Activated CD4-positive, alpha-beta memory T cell treated with anti-CD3 and anti-CD28 coated beads, Interleukin-2, amount 10 ng/mL, durations not matched to agents 7 days and 5 days (primary cell): ENCODE measurements around the gene RUNX1. TPM values are rescaled to one million over a fixed set of nuclear protein-coding genes. Genes with fewer than 3 reads are reported as not detected.

Experiments
- CTCF ChIA-PET: fragments of 350-600 bp; sonication (Branson Sonifier 250); formaldehyde crosslinking; loops from one replicate; lab custom pipeline; 2021; ENCODE audit warnings: antibody characterized with exemption, inconsistent platforms; lab: Charles Lee
- POLR2A ChIA-PET: fragments of 350-600 bp; sonication (Branson Sonifier 250); formaldehyde crosslinking; loops from one replicate; lab custom pipeline; 2021; ENCODE audit warnings: antibody characterized with exemption; lab: Charles Lee
- DNase-seq: peaks from one replicate; pipeline ENCODE4 v3.0.0-alpha.2; 2020
- H3K27ac Mint-ChIP-seq: one replicate; pipeline ENCODE4 v1.8.0; 2021; ENCODE audit warnings: mild to moderate bottlenecking, mixed read lengths
- H3K27me3 Mint-ChIP-seq: one replicate; pipeline ENCODE4 v1.8.0; 2021; ENCODE audit warnings: mixed read lengths
- H3K36me3 Mint-ChIP-seq: one replicate; pipeline ENCODE4 v1.8.0; 2021; ENCODE audit warnings: low read depth, mixed read lengths
- H3K4me1 Mint-ChIP-seq: one replicate; pipeline ENCODE4 v1.8.0; 2021; ENCODE audit warnings: mixed read lengths
- H3K4me3 Mint-ChIP-seq: one replicate; pipeline ENCODE4 v1.8.0; 2021; ENCODE audit warnings: mild to moderate bottlenecking, mixed read lengths
- H3K9me3 Mint-ChIP-seq: one replicate; pipeline ENCODE4 v1.8.0; 2021; ENCODE audit warnings: mixed read lengths
- total RNA-seq, 2 experiments: library from RNA; stranded (reverse); gene quantifications; one replicate each; pipeline ENCODE4 v1.2.3, GENCODE V29; 2021

The RUNX1 gene
- total RNA-seq, 2 experiments from 2014 or later = 53.0 to 56.3 TPM

- CTCF ChIA-PET = no interaction called here
- Mint-ChIP-seq H3K4me1 (peaks cover 13% of the 10 kb centered on the region), H3K4me3 (no peak overlapping the region), H3K9me3 (peaks cover 4% of the 10 kb centered on the region), H3K27ac (no peak overlapping the region), H3K27me3 (no peaks in the 10 kb centered on the region), H3K36me3 (peaks cover 45% of the 10 kb centered on the region)
- DNase-seq = no peak
- POLR2A ChIA-PET = no interaction called here
Measured at GRCh38 chr21:34922479-34922878, 126.6 kb downstream of the RUNX1 start.

GRCh38 chr21:34921151-34921550 is 128.0 kb downstream of the RUNX1 start:
- peaks cover 9% of the 10 kb centered on the region for H3K4me1 Mint-ChIP-seq
- CTCF ChIA-PET = no interaction called here
- DNase-seq = no peak
- H3K27me3 Mint-ChIP-seq = no peaks in the 10 kb centered on the region
- H3K27ac Mint-ChIP-seq = no peak overlapping the region
- H3K4me3 Mint-ChIP-seq = no peak overlapping the region
- POLR2A ChIA-PET = no interaction called here
- H3K36me3 Mint-ChIP-seq = peaks cover 47% of the 10 kb centered on the region
- H3K9me3 Mint-ChIP-seq = peaks cover 4% of the 10 kb centered on the region

DNA sequence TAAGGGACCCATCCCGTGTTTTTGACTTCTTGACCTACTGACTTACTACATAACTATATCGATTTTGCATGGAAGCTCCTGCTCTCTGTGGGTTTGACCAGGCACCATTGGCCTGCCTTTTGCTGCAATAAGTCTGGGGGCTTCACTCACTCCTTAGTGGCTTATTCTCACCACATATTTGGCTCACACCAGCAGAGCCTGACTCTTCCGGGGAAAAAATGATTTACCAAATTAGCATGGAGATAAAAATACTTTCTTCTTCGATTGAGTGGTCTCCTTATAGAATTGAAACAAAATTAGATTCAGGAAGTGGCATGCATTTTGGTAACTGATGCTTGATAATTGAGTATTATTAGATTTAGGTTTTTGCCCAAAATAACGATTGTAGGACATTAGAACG is 129.7 kb downstream of the RUNX1 start:
- Mint-ChIP-seq H3K27ac (no peak overlapping the region), H3K4me3 (no peak overlapping the region), H3K4me1 (peaks cover 6% of the 10 kb centered on the region), H3K27me3 (no peaks in the 10 kb centered on the region), H3K36me3 (peaks cover 38% of the 10 kb centered on the region), H3K9me3 (peaks cover 4% of the 10 kb centered on the region)
- no peak for DNase-seq
- ChIA-PET CTCF (no interaction called here), POLR2A (no interaction called here)

- Mint-ChIP-seq H3K4me1 (peaks cover 3% of the 10 kb centered on the region), H3K27me3 (no peaks in the 10 kb centered on the region), H3K9me3 (no peaks in the 10 kb centered on the region), H3K36me3 (peaks cover 29% of the 10 kb centered on the region), H3K27ac (no peak overlapping the region), H3K4me3 (no peak overlapping the region)
- no peak for DNase-seq
- POLR2A ChIA-PET = no interaction called here
- CTCF ChIA-PET = no interaction called here
Measured at GRCh38 chr21:34916446-34916845, 132.7 kb downstream of the RUNX1 start.

GRCh38 chr21:34915364-34915841 is 133.7 kb downstream of the RUNX1 start:
- ChIA-PET POLR2A (no interaction called here), CTCF (no interaction called here)
- no peak overlapping the region for H3K27ac Mint-ChIP-seq
- H3K4me1 Mint-ChIP-seq = peaks cover 2% of the 10 kb centered on the region
- H3K27me3 Mint-ChIP-seq = no peaks in the 10 kb centered on the region
- no peak overlapping the region for H3K4me3 Mint-ChIP-seq
- peaks cover 26% of the 10 kb centered on the region for H3K36me3 Mint-ChIP-seq
- no peak for DNase-seq
- no peaks in the 10 kb centered on the region for H3K9me3 Mint-ChIP-seq

DNA sequence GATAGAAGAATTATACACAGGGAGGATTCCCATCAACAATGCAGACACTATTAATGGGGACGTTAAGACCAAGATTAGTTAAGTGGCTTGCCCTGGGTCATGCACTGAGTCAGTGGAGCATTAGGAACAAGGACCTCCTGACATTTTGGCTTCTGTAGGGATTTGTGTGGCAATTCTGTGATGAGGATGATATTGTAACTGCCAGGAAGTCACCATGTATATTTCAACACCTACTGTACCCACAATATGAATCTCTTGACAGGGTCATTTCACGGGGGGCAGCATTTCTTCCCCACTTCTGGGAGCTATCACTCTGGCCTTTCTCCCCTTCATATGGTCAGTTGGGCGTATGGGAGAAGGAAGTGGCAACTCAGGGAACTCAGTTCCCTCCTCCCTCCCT is 134.9 kb downstream of the RUNX1 start:
- H3K4me3 Mint-ChIP-seq = no peak overlapping the region
- H3K9me3 Mint-ChIP-seq = no peaks in the 10 kb centered on the region
- DNase-seq = no peak
- peaks cover 19% of the 10 kb centered on the region for H3K36me3 Mint-ChIP-seq
- H3K4me1 Mint-ChIP-seq = peaks cover 9% of the 10 kb centered on the region
- H3K27me3 Mint-ChIP-seq = no peaks in the 10 kb centered on the region
- ChIA-PET CTCF (no interaction called here), POLR2A (interaction anchor here (0.8 kb wide), 1 partner anchor 133 kb away, joined by 3 read pairs; no protein-coding TSS in a partner anchor)
- H3K27ac Mint-ChIP-seq = no peak overlapping the region

DNA sequence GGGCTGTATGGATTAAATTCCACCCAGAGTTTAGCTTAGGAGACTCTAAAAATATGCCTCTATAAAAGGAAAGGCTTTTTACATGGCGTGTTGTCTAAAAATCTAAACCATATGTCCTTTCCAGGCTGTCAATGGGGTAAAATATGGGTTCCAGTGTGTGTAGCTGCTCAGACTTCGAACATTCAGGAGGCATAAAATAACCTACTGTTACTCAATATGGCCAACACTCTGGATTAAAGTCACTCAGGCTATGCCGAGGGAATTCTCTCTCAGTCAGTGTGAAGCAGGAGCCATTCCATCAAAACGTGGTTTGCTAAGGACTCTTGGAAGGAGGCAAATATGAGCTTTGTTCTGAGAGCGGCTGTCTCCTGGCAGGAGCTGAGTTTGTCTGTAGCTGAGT is 135.3 kb downstream of the RUNX1 start:
- POLR2A ChIA-PET = interaction anchor here (0.8 kb wide), 1 partner anchor 134 kb away, joined by 3 read pairs; no protein-coding TSS in a partner anchor
- Mint-ChIP-seq H3K36me3 (peaks cover 19% of the 10 kb centered on the region), H3K4me3 (no peak overlapping the region), H3K27ac (no peak overlapping the region), H3K4me1 (peaks cover 13% of the 10 kb centered on the region), H3K27me3 (no peaks in the 10 kb centered on the region), H3K9me3 (no peaks in the 10 kb centered on the region)
- DNase-seq = no peak
- CTCF ChIA-PET = no interaction called here

GRCh38 chr21:34912022-34912945 is 136.8 kb downstream of the RUNX1 start:
- no peaks in the 10 kb centered on the region for H3K27me3 Mint-ChIP-seq
- CTCF ChIA-PET = no interaction called here
- peaks cover 19% of the 10 kb centered on the region for H3K36me3 Mint-ChIP-seq
- peaks cover 20% of the 10 kb centered on the region for H3K4me1 Mint-ChIP-seq
- H3K9me3 Mint-ChIP-seq = no peaks in the 10 kb centered on the region
- DNase-seq = no peak
- H3K27ac Mint-ChIP-seq = no peak overlapping the region
- no peak overlapping the region for H3K4me3 Mint-ChIP-seq
- POLR2A ChIA-PET = no interaction called here

GRCh38 chr21:34911360-34911759 is 137.7 kb downstream of the RUNX1 start:
- H3K36me3 Mint-ChIP-seq = peaks cover 14% of the 10 kb centered on the region
- DNase-seq = no peak
- no peak overlapping the region for H3K4me3 Mint-ChIP-seq
- H3K27me3 Mint-ChIP-seq = no peaks in the 10 kb centered on the region
- H3K27ac Mint-ChIP-seq = no peak overlapping the region
- H3K9me3 Mint-ChIP-seq = no peaks in the 10 kb centered on the region
- peaks cover 20% of the 10 kb centered on the region for H3K4me1 Mint-ChIP-seq
- POLR2A ChIA-PET = no interaction called here
- CTCF ChIA-PET = no interaction called here

DNA sequence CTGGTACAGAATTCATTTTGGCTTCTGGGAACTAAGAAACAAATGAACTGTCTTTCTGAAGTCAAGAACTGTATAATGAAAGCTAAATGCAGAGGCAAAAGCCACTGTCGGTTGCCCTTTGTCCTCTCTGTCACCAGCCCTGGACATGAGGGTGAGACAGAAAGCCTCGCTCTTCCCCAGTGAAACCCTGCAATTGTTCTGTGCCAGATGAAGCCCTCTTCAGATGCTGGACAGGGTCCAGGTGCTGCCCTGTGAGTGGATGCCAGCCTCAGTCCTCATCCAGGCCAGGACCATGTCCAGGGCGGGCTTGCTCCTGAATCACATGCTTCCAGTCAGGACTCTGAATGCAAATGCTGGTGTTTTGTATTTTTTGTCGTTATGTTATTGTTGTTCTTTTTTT is 138.7 kb downstream of the RUNX1 start:
- Mint-ChIP-seq H3K27me3 (no peaks in the 10 kb centered on the region), H3K4me1 (peaks cover 19% of the 10 kb centered on the region), H3K4me3 (no peak overlapping the region), H3K27ac (no peak overlapping the region), H3K36me3 (peaks cover 11% of the 10 kb centered on the region), H3K9me3 (no peaks in the 10 kb centered on the region)
- CTCF ChIA-PET = interaction anchor here (1.0 kb wide), 1 partner anchor 23 kb away, joined by 4 read pairs; no protein-coding TSS in a partner anchor
- POLR2A ChIA-PET = no interaction called here
- DNase-seq = no peak

DNA sequence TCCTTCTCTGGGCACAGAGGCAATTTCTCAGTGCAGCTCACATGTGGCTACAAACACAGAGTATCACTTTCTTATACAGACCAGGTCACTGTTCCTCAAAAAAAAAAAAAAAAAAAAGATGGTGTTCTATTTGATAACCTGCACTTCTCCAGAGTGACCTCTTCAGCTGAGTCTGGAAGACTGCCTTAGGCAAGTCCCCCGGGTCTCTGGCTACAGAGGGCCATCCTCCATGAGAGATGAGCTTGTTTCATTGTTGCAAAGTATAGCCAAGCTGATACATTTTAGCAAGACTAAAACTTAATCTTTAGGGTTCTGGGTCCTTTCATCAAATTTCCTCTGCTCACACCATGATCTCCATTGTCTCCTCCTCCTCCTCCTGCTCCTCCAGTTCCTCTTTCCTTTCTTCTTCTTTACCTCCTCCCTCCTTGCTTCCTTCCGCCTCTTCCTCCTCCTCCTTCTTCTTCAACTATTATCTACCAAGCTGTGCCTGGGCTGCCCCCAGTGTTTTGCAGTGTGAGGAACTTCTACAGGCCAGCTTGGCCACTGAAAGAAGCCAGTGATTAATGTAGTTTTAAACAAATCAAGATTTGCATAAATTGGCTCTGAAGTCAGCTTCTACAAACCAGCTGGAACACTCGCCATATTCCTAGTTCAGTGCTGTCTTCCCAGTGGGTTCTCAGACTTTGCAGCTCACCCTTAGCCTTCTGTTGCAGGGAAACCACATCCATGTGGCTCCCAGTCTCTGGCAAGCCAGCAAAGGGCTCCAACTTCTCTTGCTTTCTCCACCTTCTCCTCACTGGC is 139.4 kb downstream of the RUNX1 start:
- Mint-ChIP-seq H3K4me1 (peaks cover 19% of the 10 kb centered on the region), H3K27me3 (no peaks in the 10 kb centered on the region), H3K9me3 (no peaks in the 10 kb centered on the region), H3K27ac (no peak overlapping the region), H3K4me3 (no peak overlapping the region), H3K36me3 (peaks cover 11% of the 10 kb centered on the region)
- no peak for DNase-seq
- ChIA-PET CTCF (interaction anchor here (1.0 kb wide), 1 partner anchor 24 kb away, joined by 4 read pairs; no protein-coding TSS in a partner anchor), POLR2A (no interaction called here)

- Mint-ChIP-seq H3K4me3 (no peak overlapping the region), H3K4me1 (peaks cover 19% of the 10 kb centered on the region), H3K27me3 (no peaks in the 10 kb centered on the region), H3K9me3 (no peaks in the 10 kb centered on the region), H3K36me3 (peaks cover 7% of the 10 kb centered on the region), H3K27ac (no peak overlapping the region)
- POLR2A ChIA-PET = no interaction called here
- DNase-seq = no peak
- CTCF ChIA-PET = no interaction called here
Measured at GRCh38 chr21:34908419-34909055, 140.6 kb downstream of the RUNX1 start.
